WTC11 (cell line): Measurements from ENCODE around the gene ZDHHC14. TPM values are rescaled to one million over a fixed set of nuclear protein-coding genes. Genes with fewer than 3 reads are reported as not detected.

Source experiments
- ATAC-seq: fragments of 200-7000 bp; cut with Tn5 transposase; 2 replicates; pipeline ENCODE4 v1.10.0; 2021; ENCODE audit warnings: mild to moderate bottlenecking, moderate library complexity
- CTCF ChIA-PET: fragments of 300-600 bp; sonication (Branson Sonifier 250); formaldehyde crosslinking; loops from one replicate; lab custom pipeline; 2021; ENCODE audit warnings: antibody characterized with exemption; lab: Charles Lee
- POLR2A ChIA-PET: fragments of 350-600 bp; sonication (Branson Sonifier 250); formaldehyde crosslinking; loops from one replicate; lab custom pipeline; 2021; ENCODE audit warnings: antibody characterized with exemption; lab: Charles Lee
- DNase-seq: peaks from one replicate; pipeline ENCODE4 v3.0.0; 2021; ENCODE audit warnings: low spot score
- H3K27ac Mint-ChIP-seq: 2 replicates; pipeline ENCODE4 v1.8.0; 2021; ENCODE audit warnings: mixed read lengths
- H3K27me3 Mint-ChIP-seq: 2 replicates; pipeline ENCODE4 v1.8.0; 2021; ENCODE audit warnings: low read depth, mild to moderate bottlenecking, moderate library complexity, mixed read lengths
- H3K36me3 Mint-ChIP-seq: 2 replicates; pipeline ENCODE4 v1.8.0; 2021; ENCODE audit warnings: mixed read lengths
- H3K4me1 Mint-ChIP-seq: 2 replicates; pipeline ENCODE4 v1.8.0; 2022; ENCODE audit warnings: mixed read lengths
- H3K4me3 Mint-ChIP-seq: 2 replicates; pipeline ENCODE4 v1.8.0; 2021; ENCODE audit warnings: mild to moderate bottlenecking, moderate library complexity, mixed read lengths
- H3K9me3 Mint-ChIP-seq: 2 replicates; pipeline ENCODE4 v1.8.0; 2021; ENCODE audit warnings: mixed read lengths
- ATF1 ChIP-seq: sonication (generic); formaldehyde crosslinking; IDR thresholded peaks from 2 replicates; pipeline ENCODE4 v1.8.1; 2023; ENCODE audit warnings: mild to moderate bottlenecking, moderate library complexity, missing genetic modification reagents
- FOXJ3 ChIP-seq: sonication (generic); formaldehyde crosslinking; IDR thresholded peaks from 2 replicates; pipeline ENCODE4 v1.9.0; 2021; ENCODE audit warnings: missing genetic modification reagents, mild to moderate bottlenecking, borderline replicate concordance
- FOXK1 ChIP-seq: sonication (generic); formaldehyde crosslinking; IDR thresholded peaks from 2 replicates; pipeline ENCODE4 v1.8.0; 2022; ENCODE audit warnings: mild to moderate bottlenecking, moderate library complexity, missing genetic modification reagents
- FOXP1 ChIP-seq: sonication (generic); formaldehyde crosslinking; IDR thresholded peaks from 2 replicates; pipeline ENCODE4 v1.8.0; 2022; ENCODE audit warnings: missing genetic modification reagents, mild to moderate bottlenecking, moderate library complexity, borderline replicate concordance
- GRHL2 ChIP-seq: fragments of 250-450 bp; sonication (Bioruptor Pico); IDR thresholded peaks from 2 replicates; pipeline ENCODE4 v1.8.0; 2022; ENCODE audit warnings: mild to moderate bottlenecking, moderate library complexity; ENCODE audit not compliant: insufficient replicate concordance, severe bottlenecking
- GTF2I ChIP-seq: fragments of 250-450 bp; sonication (Bioruptor Pico); conservative IDR thresholded peaks from 2 replicates; pipeline ENCODE4 v1.4.0; 2021; ENCODE audit warnings: mild to moderate bottlenecking
- IRF1 ChIP-seq: sonication (generic); formaldehyde crosslinking; IDR thresholded peaks from 2 replicates; pipeline ENCODE4 v1.8.0; 2023; ENCODE audit warnings: missing genetic modification reagents
- JUN ChIP-seq: sonication (generic); formaldehyde crosslinking; IDR thresholded peaks from 2 replicates; pipeline ENCODE4 v1.8.0; 2023; ENCODE audit warnings: mild to moderate bottlenecking, missing genetic modification reagents
- MXD4 ChIP-seq: fragments of 250-450 bp; sonication (Bioruptor Pico); IDR thresholded peaks from 2 replicates; pipeline ENCODE4 v1.8.0; 2021; ENCODE audit warnings: mild to moderate bottlenecking, moderate library complexity, borderline replicate concordance
- NFE2L1 ChIP-seq: sonication (generic); formaldehyde crosslinking; IDR thresholded peaks from 2 replicates; pipeline ENCODE4 v1.8.1; 2023; ENCODE audit warnings: missing genetic modification reagents
- PRRX2 ChIP-seq: fragments of 250-450 bp; sonication (Bioruptor Pico); IDR thresholded peaks from 2 replicates; pipeline ENCODE4 v1.8.0; 2021; ENCODE audit warnings: mild to moderate bottlenecking
- SP1 ChIP-seq: sonication (generic); formaldehyde crosslinking; conservative IDR thresholded peaks from 2 replicates; pipeline ENCODE4 v1.8.1; 2022; ENCODE audit warnings: missing genetic modification reagents
- TEAD4 ChIP-seq: sonication (generic); formaldehyde crosslinking; IDR thresholded peaks from 2 replicates; pipeline ENCODE4 v1.8.0; 2022; ENCODE audit warnings: mild to moderate bottlenecking, missing genetic modification reagents
- ZNF232 ChIP-seq: sonication (generic); formaldehyde crosslinking; IDR thresholded peaks from 2 replicates; pipeline ENCODE4 v1.8.0; 2022; ENCODE audit warnings: mild to moderate bottlenecking, missing genetic modification reagents
- ZNF317 ChIP-seq: sonication (generic); formaldehyde crosslinking; IDR thresholded peaks from 2 replicates; pipeline ENCODE4 v1.8.1; 2023; ENCODE audit warnings: low read depth, mild to moderate bottlenecking, moderate library complexity, missing genetic modification reagents, borderline replicate concordance
- ZNF425 ChIP-seq: fragments of 250-450 bp; sonication (Bioruptor Pico); conservative IDR thresholded peaks from 2 replicates; pipeline ENCODE4 v1.9.0; 2021; ENCODE audit warnings: mild to moderate bottlenecking
- total RNA-seq: library from RNA; stranded (reverse); gene quantifications from 3 replicates; pipeline ENCODE4 v1.2.3, GENCODE V29; 2021
- TF ChIP-seq, protein P1 (sequence below): sonication (generic); formaldehyde crosslinking; IDR thresholded peaks from 2 replicates; pipeline ENCODE4 v1.8.0; 2022; ENCODE audit warnings: mild to moderate bottlenecking, missing genetic modification reagents
- TF ChIP-seq, protein P2 (sequence below): sonication (generic); formaldehyde crosslinking; IDR thresholded peaks from 2 replicates; pipeline ENCODE4 v1.8.0; 2022; ENCODE audit warnings: mild to moderate bottlenecking, missing genetic modification reagents

ZDHHC14 gene
- total RNA-seq, 1 experiment from 2014 or later: 6.6 TPM

DNA sequence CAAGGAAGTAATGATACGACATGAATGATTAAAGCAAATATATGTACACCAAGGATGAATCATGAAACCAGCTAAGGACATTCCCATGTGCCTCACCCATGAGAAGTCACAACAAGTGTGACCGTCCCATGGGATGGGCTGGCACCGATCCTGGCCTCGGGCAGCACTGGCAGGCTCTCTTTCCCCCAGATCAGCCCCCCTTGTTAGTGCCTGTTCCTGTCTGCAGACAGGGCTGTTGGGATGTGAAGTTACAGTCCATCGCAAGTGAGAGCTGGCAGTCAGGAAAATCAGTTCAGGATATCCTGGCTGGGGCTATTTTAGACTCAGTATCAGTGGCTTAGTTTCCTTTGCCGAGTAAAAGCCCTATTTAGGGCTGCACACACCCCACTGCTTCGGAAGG is 312.9 kb downstream of the ZDHHC14 start:
- CTCF ChIA-PET: no interaction called here
- no peak overlapping the region for H3K27ac Mint-ChIP-seq
- no peak for TF ChIP-seq GRHL2 (CRISPR knock-in tag)
- TF ChIP-seq GTF2I (CRISPR knock-in tag): no peak
- TF ChIP-seq, protein P1, sequence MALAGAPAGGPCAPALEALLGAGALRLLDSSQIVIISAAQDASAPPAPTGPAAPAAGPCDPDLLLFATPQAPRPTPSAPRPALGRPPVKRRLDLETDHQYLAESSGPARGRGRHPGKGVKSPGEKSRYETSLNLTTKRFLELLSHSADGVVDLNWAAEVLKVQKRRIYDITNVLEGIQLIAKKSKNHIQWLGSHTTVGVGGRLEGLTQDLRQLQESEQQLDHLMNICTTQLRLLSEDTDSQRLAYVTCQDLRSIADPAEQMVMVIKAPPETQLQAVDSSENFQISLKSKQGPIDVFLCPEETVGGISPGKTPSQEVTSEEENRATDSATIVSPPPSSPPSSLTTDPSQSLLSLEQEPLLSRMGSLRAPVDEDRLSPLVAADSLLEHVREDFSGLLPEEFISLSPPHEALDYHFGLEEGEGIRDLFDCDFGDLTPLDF (CRISPR knock-in tag): no peak
- no peak for TF ChIP-seq TEAD4 (CRISPR knock-in tag)
- no peak for TF ChIP-seq JUN (CRISPR knock-in tag)
- no peak for TF ChIP-seq FOXP1 (CRISPR knock-in tag)
- no peak for TF ChIP-seq IRF1 (CRISPR knock-in tag)
- TF ChIP-seq, protein P2, sequence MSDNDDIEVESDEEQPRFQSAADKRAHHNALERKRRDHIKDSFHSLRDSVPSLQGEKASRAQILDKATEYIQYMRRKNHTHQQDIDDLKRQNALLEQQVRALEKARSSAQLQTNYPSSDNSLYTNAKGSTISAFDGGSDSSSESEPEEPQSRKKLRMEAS (CRISPR knock-in tag): no peak
- peaks cover 4% of the 10 kb centered on the region for H3K4me1 Mint-ChIP-seq
- H3K9me3 Mint-ChIP-seq: peaks cover 19% of the 10 kb centered on the region
- ATAC-seq: no peak
- no peak overlapping the region for H3K4me3 Mint-ChIP-seq
- peaks cover 15% of the 10 kb centered on the region for H3K36me3 Mint-ChIP-seq
- POLR2A ChIA-PET: no interaction called here
- H3K27me3 Mint-ChIP-seq: peaks cover 11% of the 10 kb centered on the region
- no peak for DNase-seq

- no peak overlapping the region for H3K4me3 Mint-ChIP-seq
- H3K36me3 Mint-ChIP-seq: peaks cover 18% of the 10 kb centered on the region
- ChIA-PET POLR2A (interaction anchor here (0.7 kb wide), 1 partner anchor 39 kb away, joined by 4 read pairs; no protein-coding TSS in a partner anchor), CTCF (no interaction called here)
- H3K27me3 Mint-ChIP-seq: peaks cover 11% of the 10 kb centered on the region
- TF ChIP-seq PRRX2: no peak
- no peak for TF ChIP-seq GRHL2 (CRISPR knock-in tag)
- no peak for TF ChIP-seq ZNF425 (CRISPR knock-in tag)
- TF ChIP-seq FOXK1 (CRISPR knock-in tag): no peak
- no peak for TF ChIP-seq MXD4
- TF ChIP-seq NFE2L1: no peak
- no peak for TF ChIP-seq ZNF317
- no peak for TF ChIP-seq ZNF232 (CRISPR knock-in tag)
- no peak for TF ChIP-seq ATF1
- no peak for TF ChIP-seq SP1 (CRISPR knock-in tag)
- no peak for TF ChIP-seq FOXJ3
- peaks cover 23% of the 10 kb centered on the region for H3K9me3 Mint-ChIP-seq
- H3K4me1 Mint-ChIP-seq: peaks cover 8% of the 10 kb centered on the region
- DNase-seq (no peak), ATAC-seq (no peak)
- no peak overlapping the region for H3K27ac Mint-ChIP-seq
These were observed 314.5 kb downstream of the ZDHHC14 start for GRCh38 chr6:157695301-157696040.
